CD4-positive, alpha-beta T cell treated with Interleukin-4 for 4 hours (primary cell): Measurements from ENCODE around the gene NCOA6.

Source experiments
- DNase-seq: peaks from one replicate; pipeline ENCODE4 v3.0.0-alpha.2; 2020

Gene NCOA6

DNA sequence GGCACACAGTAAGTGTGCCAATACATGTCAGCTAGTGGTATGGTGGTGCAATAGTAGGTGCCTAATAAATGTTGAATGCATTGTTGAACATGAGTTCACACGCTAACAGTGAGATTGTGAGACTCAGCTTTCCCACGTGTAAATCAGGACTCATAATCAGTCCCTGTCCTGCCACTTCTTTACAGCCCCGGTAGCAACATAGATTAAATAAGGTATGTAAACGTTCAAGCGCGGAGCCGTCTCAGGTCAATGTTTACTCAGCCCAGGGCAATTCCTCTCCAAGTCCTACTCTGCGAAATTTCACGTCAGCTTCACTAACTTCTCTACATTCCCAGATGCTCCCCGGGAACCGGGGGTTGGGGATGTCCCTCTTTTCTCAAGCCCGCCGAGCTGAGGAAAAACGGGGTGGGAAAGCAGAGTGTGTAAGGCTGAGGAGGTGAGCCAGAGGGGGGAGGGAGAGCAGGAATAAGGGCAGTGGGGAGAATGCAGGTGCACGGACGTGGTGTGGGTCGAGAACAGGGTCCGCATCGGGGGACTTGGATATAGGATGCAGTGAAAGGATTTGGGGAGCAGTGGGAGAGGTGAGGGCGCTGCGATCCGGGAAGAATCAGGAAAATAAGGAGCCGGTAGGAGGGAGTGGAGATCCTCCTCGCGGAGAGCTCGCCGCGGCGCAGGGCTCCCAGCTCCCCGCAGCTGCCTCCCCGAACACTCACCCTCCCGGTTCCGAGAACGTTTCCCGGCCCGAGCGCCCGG, 121.9 kb downstream of the NCOA6 start:
- DNase-seq, result no peak

DNA sequence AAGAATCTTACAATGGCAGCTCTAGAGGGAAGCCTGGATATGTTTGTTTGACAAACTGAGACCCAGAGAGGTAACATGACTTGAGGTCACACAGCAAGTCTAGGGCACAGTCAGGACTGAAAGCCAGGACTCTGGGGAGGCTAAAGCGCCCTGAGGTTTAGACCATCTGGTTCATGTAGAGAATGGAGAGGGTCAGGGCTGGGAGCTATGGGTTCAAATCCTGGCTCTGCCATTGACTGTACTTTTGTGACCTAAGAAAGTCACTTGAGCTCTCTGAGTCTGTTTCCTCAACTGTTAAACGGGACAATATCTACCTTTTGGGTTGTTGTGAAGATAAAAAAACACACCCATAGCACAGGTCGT, 122.4 kb downstream of the NCOA6 start:
- DNase-seq, result no peak

DNA sequence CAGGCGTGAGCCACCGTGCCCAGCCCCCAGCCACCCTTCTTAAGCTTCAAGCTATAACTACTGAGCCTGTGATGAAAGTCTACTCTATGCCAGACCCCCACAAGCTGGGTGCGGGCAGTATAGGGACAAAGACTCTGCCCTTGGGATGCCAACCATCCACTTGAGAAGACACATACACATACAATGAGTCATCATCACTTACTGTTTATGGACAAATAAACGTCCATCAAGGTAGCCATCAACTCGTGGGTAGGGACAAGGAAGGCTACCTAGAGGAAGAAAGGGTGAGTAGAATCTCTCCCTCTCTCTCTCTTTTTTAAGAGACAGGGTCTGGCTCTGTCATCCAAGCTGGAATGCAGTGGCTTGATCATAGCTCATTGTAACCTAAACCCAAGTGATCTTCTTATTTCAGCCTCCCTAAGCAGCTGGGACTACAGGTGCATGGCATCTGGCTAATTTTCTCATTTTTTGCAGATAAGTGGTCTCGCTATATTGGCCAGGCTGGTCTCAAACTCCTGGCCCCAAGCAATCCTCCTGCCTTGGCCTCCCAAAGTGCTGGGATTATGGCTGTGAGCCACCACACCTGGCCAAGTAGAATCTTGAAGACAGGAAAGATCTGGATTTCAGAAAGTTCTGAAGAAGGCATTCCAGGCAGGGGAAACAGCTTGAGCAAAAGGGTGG, 123.9 kb downstream of the NCOA6 start:
- no peak for DNase-seq

DNA sequence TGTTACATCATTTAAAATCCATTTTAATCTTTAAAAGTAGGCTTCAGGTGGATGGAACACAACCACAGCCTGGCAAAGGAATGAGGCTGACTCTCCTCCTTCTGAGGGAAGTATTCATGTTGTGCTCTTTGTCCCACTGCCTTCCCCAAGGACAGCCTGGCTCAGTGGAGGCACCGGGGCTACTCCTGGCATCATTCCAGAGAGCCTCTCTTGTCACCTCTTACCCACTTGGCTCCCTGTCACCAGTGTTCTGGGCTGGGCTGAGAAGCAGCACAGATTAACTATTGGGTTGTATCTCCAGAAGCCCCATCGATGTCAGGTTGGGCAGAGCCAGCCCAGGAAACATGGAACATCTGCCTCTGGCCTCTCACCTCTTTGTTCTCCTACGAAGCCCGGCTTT, 132.0 kb downstream of the NCOA6 start:
- DNase-seq, result no peak

DNA sequence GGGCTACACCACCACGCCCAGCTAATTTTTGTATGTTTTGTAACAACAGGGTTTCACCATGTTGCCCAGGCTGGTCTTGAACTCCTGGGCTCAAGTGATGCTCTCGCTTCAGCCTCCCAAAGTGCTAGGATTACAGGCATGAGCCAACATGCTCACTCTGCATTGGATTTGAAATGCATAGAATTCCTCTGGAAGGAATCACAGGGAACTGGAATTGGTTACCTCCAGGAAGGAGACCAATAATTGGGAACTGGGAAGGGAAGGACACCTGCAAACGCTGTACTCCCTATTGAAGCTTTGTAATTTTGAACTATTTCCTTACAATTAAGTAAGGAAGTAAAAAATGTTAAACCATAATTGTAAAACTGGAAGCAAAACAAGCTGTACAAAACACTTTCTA, 133.6 kb downstream of the NCOA6 start:
- no peak for DNase-seq

DNA sequence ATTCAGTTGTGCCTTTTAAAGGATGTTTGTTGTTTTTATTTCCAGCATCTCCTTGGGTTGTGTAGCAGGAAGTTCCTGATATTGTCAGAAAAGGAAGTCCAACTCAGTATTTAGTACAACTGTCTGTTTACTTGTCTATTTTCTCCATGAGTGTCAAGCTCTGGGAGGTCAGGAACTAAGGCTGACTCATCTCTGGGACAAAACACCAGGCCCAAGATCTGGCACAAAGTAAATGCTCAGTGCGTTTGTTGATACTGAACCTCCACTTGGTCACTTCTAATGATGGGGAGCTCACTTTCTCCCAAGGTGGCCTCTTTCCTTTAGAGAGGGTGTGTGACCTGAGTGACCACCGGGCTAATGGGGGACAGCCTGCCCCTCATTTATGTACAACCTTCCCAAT, 136.0 kb downstream of the NCOA6 start:
- DNase-seq, result no peak

DNA sequence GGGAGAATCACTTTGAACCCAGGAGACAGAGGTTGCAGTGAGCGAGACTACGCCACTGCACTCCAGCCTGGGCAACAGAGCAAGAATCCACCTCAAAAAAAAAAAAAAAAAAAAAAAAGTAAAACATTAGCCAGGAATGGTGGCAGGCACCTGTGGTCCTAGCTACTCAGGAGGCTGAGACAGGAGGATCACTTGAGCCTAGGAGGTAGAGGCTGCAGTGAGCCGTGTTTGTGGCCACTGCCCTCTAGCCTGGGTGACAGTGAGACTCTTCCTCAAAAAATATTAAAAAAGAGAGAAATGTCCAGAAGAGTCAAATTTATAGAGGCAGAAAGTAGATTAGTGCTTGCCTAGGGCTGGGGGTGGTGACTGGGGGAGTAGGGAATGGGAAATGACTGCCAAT, 141.8 kb downstream of the NCOA6 start:
- no peak for DNase-seq

DNA sequence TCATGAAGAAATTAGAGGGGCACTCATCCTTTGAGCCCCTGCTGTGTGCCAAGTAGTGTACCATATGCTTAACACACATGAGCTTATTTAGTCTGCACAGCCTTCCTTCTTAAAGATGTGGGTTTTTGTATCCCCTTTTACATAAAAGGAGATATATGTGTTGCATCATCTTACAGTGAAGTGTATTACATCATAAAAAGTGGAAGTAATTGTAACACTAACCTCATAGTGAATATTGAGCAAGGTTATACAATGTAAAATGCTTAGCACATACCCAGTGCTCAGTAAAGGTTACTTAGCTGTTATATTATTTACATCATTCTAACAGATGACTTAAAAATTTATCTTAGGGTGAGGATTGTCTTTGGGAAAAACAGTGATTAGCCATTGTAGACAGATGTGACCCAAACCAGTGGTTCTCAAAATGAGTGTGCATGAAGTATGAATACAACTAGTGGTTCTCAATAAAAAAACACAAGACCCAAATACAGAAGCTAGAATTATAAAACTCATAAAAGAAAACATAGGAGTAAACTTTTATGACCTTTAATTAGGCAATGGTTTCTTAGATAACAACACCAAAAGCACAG, 144.8 kb downstream of the NCOA6 start:
- DNase-seq, result no peak

DNA sequence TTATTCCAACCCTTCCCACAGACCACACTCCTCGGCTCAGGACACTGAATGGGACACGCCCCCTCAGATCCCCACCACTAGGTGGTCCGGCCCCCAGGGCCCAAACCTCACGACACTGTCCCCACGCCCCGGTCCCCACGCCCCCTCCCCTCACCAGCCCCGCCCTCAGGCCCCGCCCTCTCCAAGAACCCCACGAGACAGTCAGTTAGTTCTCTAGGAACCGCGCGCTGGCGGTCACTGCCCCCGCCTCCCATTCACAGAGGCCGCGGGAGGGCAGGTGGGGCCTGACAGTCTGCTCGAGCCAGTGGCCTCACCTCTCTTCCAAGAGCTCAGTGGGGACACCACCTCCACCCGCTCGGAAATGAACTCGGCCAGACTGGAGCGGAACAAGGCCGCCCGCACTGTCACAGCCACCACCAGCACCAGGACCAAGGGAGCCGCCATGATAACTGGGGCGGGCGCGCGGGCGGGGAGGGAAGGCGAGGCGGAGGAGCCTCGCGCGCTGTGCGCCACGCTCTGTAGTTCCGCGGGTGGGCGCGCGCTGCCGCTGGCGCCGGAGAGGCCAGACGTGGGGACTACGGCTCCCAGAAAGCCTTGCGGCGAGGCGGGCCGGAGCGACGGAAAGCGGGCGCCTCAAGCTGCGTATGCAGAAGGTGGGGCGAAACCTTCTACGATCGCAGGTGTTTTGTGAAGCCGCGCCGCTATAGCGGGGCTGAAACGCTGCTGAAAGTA, 148.6 kb downstream of the NCOA6 start, which contains the start of gene PIGU:
Gene PIGU (minus strand): TSS at position 451 of the 732 bp plus-strand sequence. CDS start 7 bp downstream, at position 444.
- DNase-seq, result peak; percentile 94

DNA sequence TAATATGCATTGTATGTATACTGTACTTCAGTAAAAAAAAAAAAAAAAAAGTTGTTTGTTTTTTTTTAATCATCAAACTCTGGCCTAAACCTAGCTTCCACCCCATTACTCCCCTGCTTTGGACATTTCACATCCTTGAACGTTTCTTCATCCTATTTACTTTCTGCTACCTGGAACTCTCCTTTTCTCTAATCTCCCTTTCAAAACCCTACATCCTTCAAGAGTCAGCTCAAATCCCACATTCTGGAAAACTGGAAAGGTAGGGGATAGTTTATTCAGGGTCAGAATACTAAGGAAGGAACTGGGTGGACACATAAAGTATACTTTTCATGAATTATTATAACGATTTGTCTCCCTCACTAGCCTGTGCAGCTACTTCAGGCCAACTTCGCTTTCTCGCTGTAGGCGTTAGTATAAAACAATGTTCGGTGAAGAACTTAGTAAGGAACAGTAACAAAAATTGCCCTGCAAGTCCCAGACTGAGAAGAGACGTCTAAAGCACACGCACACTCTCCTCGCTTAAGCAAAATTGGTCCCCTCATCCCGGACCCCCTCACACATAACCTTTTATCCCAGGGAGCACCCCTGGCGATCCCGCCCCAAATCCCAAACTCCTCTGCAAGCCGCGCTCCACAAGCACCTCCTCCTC, 149.3 kb downstream of the NCOA6 start:
- DNase-seq, result no peak

DNA sequence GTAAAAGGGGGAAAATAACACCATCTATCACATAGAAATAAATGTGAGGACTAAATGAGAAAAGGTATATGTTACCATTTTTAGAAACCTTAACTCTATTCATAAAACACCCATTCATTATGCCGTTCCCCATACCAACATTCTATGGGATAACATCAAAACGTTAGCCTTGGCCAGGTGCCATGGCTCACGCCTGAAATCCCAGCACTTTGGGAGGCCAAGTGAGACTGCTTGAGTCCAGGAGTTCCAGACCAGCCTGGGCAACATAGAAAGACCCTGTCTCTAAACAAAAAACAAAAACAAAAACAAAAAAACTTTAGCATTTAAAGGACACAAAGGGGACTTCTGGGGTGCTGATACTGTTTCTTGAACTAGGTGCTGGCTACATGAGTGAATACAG, 149.9 kb downstream of the NCOA6 start:
- DNase-seq, result no peak

DNA sequence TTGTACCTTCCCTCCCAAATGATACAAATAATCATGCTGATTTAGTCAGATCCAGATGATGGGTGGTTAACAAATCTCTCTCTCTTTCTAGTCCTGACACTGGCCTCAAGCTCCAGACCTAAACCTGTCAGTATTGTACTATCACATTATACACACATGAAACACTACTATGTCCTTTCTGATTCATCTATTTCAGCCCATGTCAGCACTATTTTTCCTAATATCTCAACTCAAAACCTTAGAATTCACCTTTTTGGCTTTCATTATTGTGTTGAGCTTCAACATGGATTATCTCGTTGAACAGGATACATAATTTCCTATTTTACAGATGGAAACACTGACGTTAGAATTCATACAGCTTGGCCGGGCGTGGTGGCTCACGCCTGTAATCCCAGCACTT, 152.0 kb downstream of the NCOA6 start:
- DNase-seq, result no peak

DNA sequence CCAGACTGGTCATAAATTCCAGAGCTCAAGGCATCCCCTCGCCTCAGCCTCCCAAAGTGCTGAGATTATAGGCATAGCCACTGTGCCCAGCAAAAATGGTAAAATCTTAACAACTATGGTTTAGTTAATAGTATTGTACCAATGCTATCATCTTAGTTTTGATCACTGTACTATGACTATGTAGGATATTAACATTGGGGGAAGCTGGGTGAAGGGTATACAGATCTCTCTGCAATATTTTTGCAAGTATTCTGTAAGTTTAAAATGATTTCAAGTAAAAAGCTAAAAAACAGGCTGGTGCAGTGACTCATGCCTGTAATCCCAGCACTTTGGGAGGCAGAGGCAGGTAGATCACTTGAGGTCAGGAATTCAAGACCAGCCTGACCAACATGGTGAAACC, 156.4 kb downstream of the NCOA6 start:
- no peak for DNase-seq
